CD4-positive, alpha-beta T cell (primary cell): Measurements from ENCODE around the gene ZNF10. TPM values are rescaled to one million over a fixed set of nuclear protein-coding genes. Genes with fewer than 3 reads are reported as not detected.

Experiments used
- ATAC-seq: fragments of 200-7000 bp; cut with Tn5 transposase; one replicate; pipeline ENCODE4 v1.10.0; 2022; ENCODE audit warnings: mild to moderate bottlenecking; ENCODE audit not compliant: poor library complexity
- CTCF ChIA-PET: fragments of 350-600 bp; sonication (Branson Sonifier 250); formaldehyde crosslinking; loops from one replicate; lab custom pipeline; 2021; ENCODE audit warnings: antibody characterized with exemption, inconsistent platforms; lab: Charles Lee
- POLR2A ChIA-PET: fragments of 350-600 bp; sonication (Branson Sonifier 250); formaldehyde crosslinking; loops from one replicate; lab custom pipeline; 2021; ENCODE audit warnings: antibody characterized with exemption, inconsistent platforms; lab: Charles Lee
- DNase-seq, 14 experiments: peaks; one replicate each; pipeline ENCODE4 v3.0.0-alpha.2; 2013 to 2020; ENCODE audit warnings: mixed read lengths in 2 of 14
- H3K27ac ChIP-seq, 2 donors: one replicate each; pipeline versions ENCODE4 v1.5.1 to v1.7.0; 2013; ENCODE audit warnings: low read length in 2 of 2, low read depth in 1 of 2, mild to moderate bottlenecking in 1 of 2
- H3K27me3 ChIP-seq, 2 experiments: 1 replicate in 1 of 2; 2 replicates in 1 of 2; pipeline versions ENCODE4 v1.6.1 to v1.7.0; 2013; ENCODE audit warnings: low read length in 2 of 2, control low read depth in 1 of 2, mild to moderate bottlenecking in 1 of 2, moderate library complexity in 1 of 2; ENCODE audit not compliant: insufficient read depth in 2 of 2, control insufficient read depth in 1 of 2
- H3K36me3 ChIP-seq: one replicate; pipeline ENCODE4 v1.6.1; 2013; ENCODE audit warnings: low read length, control low read depth; ENCODE audit not compliant: insufficient read depth
- H3K4me1 ChIP-seq: one replicate; pipeline ENCODE4 v1.6.1; 2013; ENCODE audit warnings: low read length, control low read depth; ENCODE audit not compliant: insufficient read depth
- H3K4me3 ChIP-seq: one replicate; pipeline ENCODE4 v1.5.1; 2013; ENCODE audit warnings: mild to moderate bottlenecking, low read length, moderate library complexity
- H3K9me3 ChIP-seq, 2 experiments: 1 replicate in 1 of 2; 2 replicates in 1 of 2; pipeline versions ENCODE4 v1.6.1 to v1.7.0; 2013; ENCODE audit warnings: low read length in 2 of 2, mild to moderate bottlenecking in 2 of 2, control low read depth in 1 of 2, moderate library complexity in 1 of 2; ENCODE audit not compliant: control insufficient read depth in 1 of 2, insufficient read depth in 1 of 2
- H3K27ac Mint-ChIP-seq: one replicate; pipeline ENCODE4 v1.8.0; 2020; ENCODE audit warnings: mixed read lengths
- H3K27me3 Mint-ChIP-seq: one replicate; pipeline ENCODE4 v1.8.0; 2021; ENCODE audit warnings: mixed read lengths
- H3K36me3 Mint-ChIP-seq: one replicate; pipeline ENCODE4 v1.8.0; 2021; ENCODE audit warnings: low read depth, mixed read lengths
- H3K4me1 Mint-ChIP-seq: one replicate; pipeline ENCODE4 v1.8.0; 2021; ENCODE audit warnings: low read depth, mixed read lengths
- H3K4me3 Mint-ChIP-seq: one replicate; pipeline ENCODE4 v1.8.0; 2020; ENCODE audit warnings: mild to moderate bottlenecking, mixed read lengths
- H3K9me3 Mint-ChIP-seq: one replicate; pipeline ENCODE4 v1.8.0; 2020; ENCODE audit warnings: mixed read lengths
- CTCF ChIP-seq: fragments of 200-600 bp; IDR thresholded peaks from one replicate; pipeline ENCODE4 v1.8.0; 2022; ENCODE audit warnings: antibody characterized with exemption, mild to moderate bottlenecking
- intact Hi-C, 2 experiments: fragments of 100-400 bp; cut with DNase I in 1 of 2; cut with micrococcal nuclease in 1 of 2; formaldehyde crosslinking; loops; one replicate each; pipeline versions ENCODE4 v1.15.1 to v1.9.0; 2023 to 2025; cut with DNase I, micrococcal nuclease
- polyA plus RNA-seq, 2 donors: library from polyadenylated mRNA; unstranded; fragments of 120-200 nt; gene quantifications; one replicate each; pipeline ENCODE4 v1.2.1, GENCODE V29; 2013
- total RNA-seq, 174 experiments: library from RNA in 2 of 174; stranded (reverse) in 2 of 174; gene quantifications; one replicate each; pipeline ENCODE4 v1.2.3 and lab custom pipeline; 2021 to 2026

Gene ZNF10
- total RNA-seq = 10 to 100 TPM; 43.3 to 47.8 TPM
- polyA plus RNA-seq (2013, experiment 1 of 2) = 8.9 TPM
- polyA plus RNA-seq (2013, experiment 2 of 2) = 9.3 TPM
- 2.6 to 77.8 (median 13.7) reads per million in 172 experiments for total RNA-seq (lab: John Stamatoyannopoulos, UW)

GRCh38 chr12:133130038-133130807, at the start of gene ZNF10, which contains the start of gene ZNF891:
TSS of gene ZNF10 (plus strand) at chr12:133130627. CDS start at chr12:133144493, 13,866 bp downstream.
TSS of gene ZNF891 (minus strand) at chr12:133130274. CDS start at chr12:133121918, 8,356 bp downstream.
- Mint-ChIP-seq H3K4me1 (peaks cover 30% of the 10 kb centered on the region), H3K27ac (peak within 1 kb of the TSS; percentile 99), H3K9me3 (peaks cover 19% of the 10 kb centered on the region), H3K27me3 (no peaks in the 10 kb centered on the region), H3K36me3 (peaks cover 98% of the 10 kb centered on the region), H3K4me3 (peak within 1 kb of the TSS; percentile 94)
- peak; percentile 95 to 99 (median 96) for DNase-seq
- H3K4me1 ChIP-seq = peaks cover 16% of the 10 kb centered on the region
- peaks cover 27% of the 10 kb centered on the region for H3K36me3 ChIP-seq
- ATAC-seq = peak; percentile 85
- H3K4me3 ChIP-seq = peak within 1 kb of the TSS; percentile 78
- H3K27ac ChIP-seq = peak within 1 kb of the TSS; percentile 97 to 99
- no peak for TF ChIP-seq CTCF
- H3K27me3 ChIP-seq = no peaks in the 10 kb centered on the region
- peaks cover 49 to 73% of the 10 kb centered on the region in 2 experiments for H3K9me3 ChIP-seq
- intact Hi-C loops = loop anchor here (1.0 to 5.0 kb wide), 4 partner anchors 50 to 143 kb away; partner anchors contain the start of genes ZNF140 (in 2 of the 2), ZNF268 (in 2 of the 2), ZNF84 (in 2 of the 2) and ZNF26 (in 1 of the 2)
- CTCF ChIA-PET = interaction anchor here (0.7 to 2.4 kb wide), 2 partner anchors 51 to 116 kb away, joined by 5 to 9 read pairs; partner anchors contain the start of gene ZNF268
- POLR2A ChIA-PET = interaction anchor here (0.6 to 2.8 kb wide), 13 partner anchors 13 to 368 kb away, joined by 3 to 27 read pairs (median 3); partner anchors contain the start of genes ZNF140, ZNF26, ZNF268 and ZNF84

GRCh38 chr12:133081159-133081780, 49.2 kb upstream of the ZNF10 start:
- no peak for TF ChIP-seq CTCF
- H3K27ac Mint-ChIP-seq = no peak overlapping the region
- H3K4me3 ChIP-seq = peak overlapping the region; percentile 82
- peaks cover 19% of the 10 kb centered on the region for H3K9me3 Mint-ChIP-seq
- H3K4me1 ChIP-seq = peaks cover 23% of the 10 kb centered on the region
- H3K36me3 ChIP-seq = peaks cover 39% of the 10 kb centered on the region
- ATAC-seq (peak; percentile 24), DNase-seq (peak in 3 of 14 experiments; percentile 4 to 91 (median 4))
- peak overlapping the region; percentile 98 to 99 for H3K27ac ChIP-seq
- H3K36me3 Mint-ChIP-seq = peaks cover 19% of the 10 kb centered on the region
- no peaks in the 10 kb centered on the region for H3K27me3 ChIP-seq
- ChIA-PET POLR2A (interaction anchor here (0.6 to 2.5 kb wide), 8 partner anchors 24 to 208 kb away, joined by 3 to 37 read pairs (median 7); partner anchors contain the start of genes ZNF10, ZNF26, ZNF268 and ZNF84), CTCF (interaction anchor here (1.6 kb wide), 1 partner anchor 100 kb away, joined by 6 read pairs; the partner anchor contains the start of gene ZNF268)
- peaks cover 54 to 83% of the 10 kb centered on the region in 2 experiments for H3K9me3 ChIP-seq
- peak overlapping the region; percentile 74 for H3K4me3 Mint-ChIP-seq
- H3K27me3 Mint-ChIP-seq = no peaks in the 10 kb centered on the region
- H3K4me1 Mint-ChIP-seq = peaks cover 16% of the 10 kb centered on the region
- intact Hi-C loops = loop anchor here in 1 of 2 experiments (2.0 kb wide), 1 partner anchor 172 kb away; no protein-coding TSS in a partner anchor

- H3K4me3 Mint-ChIP-seq = peak overlapping the region; percentile 6
- no peaks in the 10 kb centered on the region for H3K27me3 Mint-ChIP-seq
- Histone ChIP-seq H3K4me3 (no peak overlapping the region), H3K9me3 (peaks cover 47 to 83% of the 10 kb centered on the region in 2 experiments), H3K27ac (no peak overlapping the region), H3K4me1 (peaks cover 23% of the 10 kb centered on the region), H3K27me3 (no peaks in the 10 kb centered on the region), H3K36me3 (peaks cover 53% of the 10 kb centered on the region)
- POLR2A ChIA-PET = no interaction called here
- H3K36me3 Mint-ChIP-seq = peaks cover under 1% of the 10 kb centered on the region
- intact Hi-C loops = no loop called here
- no peak for TF ChIP-seq CTCF
- no peak for ATAC-seq
- peaks cover 16% of the 10 kb centered on the region for H3K4me1 Mint-ChIP-seq
- peaks cover 19% of the 10 kb centered on the region for H3K9me3 Mint-ChIP-seq
- no peak for DNase-seq
- CTCF ChIA-PET = no interaction called here
- no peak overlapping the region for H3K27ac Mint-ChIP-seq
Observed at GRCh38 chr12:133083345-133083744, 47.1 kb upstream of the ZNF10 start.
